IPS DF 4.7 (cell line): ENCODE data around the gene CD200R1L.

Experiments
- DNase-seq: peaks from one replicate; pipeline ENCODE4 v3.0.0-alpha.2; 2013; ENCODE audit warnings: low spot score; ENCODE audit errors: extremely low read depth

CD200R1L gene

DNA sequence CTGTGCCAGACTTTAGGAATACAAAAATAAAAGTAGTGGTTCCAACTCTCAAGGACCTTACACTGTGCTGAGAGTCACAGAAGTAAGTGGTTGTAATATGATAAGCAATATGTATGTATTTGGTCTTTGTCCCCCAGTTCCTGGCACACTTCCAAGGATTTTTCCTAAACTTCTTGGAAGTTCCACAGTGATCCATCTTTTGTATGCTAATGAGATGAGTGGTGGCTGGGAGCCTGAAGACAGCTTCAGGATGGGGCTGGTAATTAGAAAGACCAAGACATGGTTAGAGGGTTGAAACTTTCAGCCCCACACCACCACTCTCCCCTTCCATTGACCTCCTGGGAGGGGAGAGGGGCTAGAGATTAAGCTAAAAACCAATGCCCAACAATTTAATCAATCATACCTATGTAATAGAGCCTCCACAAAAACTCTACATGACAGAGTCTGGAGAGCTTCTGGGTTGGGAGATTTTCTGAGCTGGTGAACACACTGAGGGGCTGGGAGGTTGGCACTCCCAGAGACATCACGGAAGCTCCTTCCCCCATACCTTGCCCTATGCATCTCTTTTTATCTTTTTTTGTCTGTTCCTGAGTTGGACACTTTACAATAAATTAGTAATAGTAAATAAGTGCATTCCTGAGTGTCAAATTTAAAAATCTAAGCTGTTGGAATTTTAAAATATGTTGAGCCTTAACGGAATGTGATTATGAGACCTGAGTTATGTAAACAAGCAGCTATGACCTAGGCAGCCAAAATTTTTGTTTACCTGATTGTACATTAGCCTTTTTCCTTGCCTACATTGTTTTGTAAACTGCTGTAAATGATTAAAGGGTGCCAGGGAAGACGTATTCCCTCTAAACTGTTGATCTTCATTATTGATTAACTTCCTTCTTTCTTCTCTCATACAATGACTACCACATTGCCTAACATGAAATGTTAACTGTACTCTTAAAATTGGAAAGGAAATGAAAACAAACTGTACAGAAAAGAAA lies 24.3 kb downstream of the CD200R1L start:
- no peak for DNase-seq

DNA sequence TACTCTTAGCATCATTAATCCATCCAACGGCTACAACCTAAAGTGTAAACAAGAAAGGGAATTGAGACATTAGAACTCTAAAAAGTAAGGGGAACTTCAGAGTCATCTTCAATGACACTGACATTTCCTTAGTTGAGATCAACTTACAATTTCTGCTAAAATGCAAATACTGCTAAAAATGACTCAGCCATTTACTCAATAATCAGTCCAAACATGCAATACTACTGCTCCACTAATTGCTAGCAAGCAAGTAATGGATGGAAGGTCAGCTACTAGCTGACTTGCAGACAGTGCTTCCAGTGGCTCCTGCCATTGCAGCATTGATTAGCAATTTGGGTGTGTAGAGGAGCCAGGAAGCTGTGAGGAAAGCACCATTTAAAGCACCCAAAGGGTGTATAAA lies 28.4 kb downstream of the CD200R1L start:
- DNase-seq, result no peak

DNA sequence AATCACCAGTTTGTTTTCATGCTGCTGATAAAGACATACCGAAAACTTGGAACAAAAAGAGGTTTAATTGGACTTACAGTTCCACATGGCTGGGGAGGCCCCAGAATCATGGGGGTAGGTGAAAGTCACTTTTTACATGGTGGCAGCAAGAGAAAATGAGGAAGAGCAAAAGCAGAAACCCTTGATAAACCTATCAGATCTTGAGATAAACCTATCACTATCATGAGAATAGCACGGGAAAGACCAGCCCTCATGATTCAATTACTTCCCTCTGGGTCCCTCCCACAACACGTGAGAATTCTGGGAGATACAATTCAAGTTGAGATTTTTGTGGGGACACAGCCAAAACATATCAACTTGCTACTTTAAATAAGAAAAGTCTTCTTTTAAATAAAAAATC lies 28.9 kb downstream of the CD200R1L start:
- DNase-seq, result no peak

DNA sequence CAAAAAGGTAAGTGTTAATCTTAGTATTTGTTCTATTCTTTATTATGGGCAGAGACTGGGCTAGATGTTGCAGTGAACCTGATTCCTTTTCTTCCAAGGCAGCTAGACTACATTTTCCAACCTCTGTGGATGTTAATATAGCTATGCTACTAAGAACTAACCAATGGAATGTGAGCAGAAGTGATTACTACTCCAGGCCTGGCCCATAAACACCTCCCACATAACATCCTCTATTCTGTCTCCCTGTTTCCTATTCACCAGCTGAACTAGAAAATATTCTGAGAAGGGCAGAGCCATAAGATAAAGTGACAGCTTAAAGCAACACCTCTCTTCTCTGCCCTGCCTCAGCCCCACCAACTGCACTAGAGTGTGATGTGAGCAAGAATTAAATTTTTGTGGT lies 29.4 kb downstream of the CD200R1L start:
- no peak for DNase-seq

DNA sequence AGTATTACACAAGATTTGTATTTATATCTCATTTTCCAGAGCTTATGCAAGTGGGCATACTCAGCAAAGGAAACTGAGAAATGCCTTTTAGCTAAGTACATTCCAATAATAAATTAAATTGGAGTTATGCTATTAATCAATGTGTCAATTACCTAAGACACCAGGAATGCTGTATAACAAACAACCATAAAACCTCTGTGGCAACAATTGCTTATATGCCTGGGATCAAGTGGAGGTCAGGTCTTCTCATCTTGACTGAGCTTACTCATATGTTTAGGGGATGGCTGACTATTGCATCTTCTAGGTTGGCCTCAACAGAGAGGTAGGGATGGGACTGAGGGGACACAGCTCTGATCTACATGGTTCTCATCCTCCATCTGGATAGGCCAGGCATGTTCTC lies 30.7 kb downstream of the CD200R1L start:
- no peak for DNase-seq

DNA sequence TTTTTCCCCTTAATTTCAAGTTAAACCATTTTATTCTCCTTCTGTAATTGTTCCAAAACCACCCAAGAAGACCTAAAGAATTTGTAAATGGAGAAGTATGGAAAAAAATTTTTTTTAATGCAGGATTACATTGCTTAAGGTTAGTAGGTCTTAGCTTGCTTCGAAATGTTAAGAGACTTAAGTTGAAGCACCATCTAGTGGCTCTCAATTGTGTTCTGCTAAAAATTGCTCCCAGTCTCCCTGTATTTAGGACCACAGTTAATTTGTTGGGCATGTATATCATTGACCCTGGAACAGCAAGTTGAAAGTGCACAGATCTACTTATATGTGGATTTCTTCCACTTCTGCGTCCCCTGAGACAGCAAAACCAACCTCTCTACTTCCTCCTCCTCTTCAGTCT lies 32.4 kb downstream of the CD200R1L start:
- DNase-seq, result no peak

DNA sequence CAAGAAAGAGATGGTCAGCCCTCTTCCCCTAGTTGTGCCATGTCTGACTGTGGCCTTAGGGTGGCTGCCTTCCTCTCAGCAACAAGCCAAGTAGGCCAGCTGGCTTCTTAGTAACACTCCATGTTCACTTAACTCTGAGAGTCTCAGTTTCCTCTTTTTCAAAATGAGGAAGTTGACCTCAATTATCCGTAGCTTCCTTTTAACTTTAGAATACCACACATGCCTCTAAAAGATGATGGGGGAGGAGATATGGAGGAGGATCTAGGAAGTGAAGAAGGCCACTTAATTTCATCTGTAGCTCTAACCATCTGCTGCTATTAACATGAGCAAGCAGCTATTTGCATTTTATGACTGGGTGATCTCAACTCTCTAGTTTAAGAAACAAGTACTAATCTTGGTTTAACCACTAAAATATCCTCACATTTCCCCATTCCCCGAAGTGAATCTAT lies 32.9 kb downstream of the CD200R1L start:
- no peak for DNase-seq

DNA sequence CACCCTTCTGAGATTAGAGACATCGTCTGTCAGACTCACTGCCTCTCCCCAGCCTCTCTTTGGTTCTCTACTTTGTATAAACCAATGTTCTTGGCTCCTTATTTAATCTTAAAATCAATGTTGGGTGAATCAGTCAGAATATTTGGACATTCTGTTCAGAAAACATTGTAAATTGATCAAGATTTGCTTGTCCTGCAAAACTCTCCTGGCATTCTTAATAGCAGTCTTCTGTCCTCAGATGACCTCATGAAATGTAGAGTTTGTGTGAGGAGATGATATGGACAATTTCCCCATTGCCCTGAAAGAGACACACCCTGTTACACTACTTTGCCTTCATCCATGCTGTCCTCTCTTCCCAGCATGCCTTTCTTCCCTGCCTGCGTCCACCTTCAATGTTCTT lies 33.6 kb downstream of the CD200R1L start:
- no peak for DNase-seq

DNA sequence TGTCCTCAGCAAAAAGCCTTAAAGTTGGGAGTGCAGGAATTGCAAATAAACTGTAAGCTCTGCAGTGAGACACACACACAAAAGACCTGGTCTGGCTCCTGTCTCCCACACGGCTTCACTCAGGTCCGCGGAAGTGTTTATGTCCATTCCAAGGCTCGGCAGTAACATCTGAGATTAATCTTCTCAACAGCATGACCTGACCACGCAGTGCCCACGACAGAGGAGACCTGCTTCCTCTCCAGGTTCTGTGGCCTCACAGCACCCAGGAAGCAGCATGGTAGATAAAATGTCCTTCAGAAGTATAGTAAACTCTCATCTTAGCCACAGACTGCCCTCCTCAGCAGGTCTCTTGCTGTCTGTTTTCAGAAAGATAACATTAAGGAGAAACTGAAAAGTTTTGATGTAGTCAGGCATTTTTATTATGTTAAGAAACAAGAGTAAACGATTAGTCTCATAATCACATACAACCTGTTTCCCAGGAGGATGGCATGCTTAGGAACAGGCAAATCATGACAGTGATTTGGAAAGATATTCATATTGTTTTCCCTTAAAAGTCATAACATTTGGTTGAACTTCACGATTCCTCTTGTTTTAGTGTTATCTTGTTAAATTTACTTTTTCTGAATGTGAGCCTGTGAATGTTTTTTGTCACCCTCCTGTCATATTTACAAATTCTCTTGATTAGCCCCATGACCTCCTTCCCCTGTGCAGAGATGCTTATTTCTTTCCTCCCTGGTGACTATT lies 34.6 kb downstream of the CD200R1L start:
- DNase-seq, result no peak

DNA sequence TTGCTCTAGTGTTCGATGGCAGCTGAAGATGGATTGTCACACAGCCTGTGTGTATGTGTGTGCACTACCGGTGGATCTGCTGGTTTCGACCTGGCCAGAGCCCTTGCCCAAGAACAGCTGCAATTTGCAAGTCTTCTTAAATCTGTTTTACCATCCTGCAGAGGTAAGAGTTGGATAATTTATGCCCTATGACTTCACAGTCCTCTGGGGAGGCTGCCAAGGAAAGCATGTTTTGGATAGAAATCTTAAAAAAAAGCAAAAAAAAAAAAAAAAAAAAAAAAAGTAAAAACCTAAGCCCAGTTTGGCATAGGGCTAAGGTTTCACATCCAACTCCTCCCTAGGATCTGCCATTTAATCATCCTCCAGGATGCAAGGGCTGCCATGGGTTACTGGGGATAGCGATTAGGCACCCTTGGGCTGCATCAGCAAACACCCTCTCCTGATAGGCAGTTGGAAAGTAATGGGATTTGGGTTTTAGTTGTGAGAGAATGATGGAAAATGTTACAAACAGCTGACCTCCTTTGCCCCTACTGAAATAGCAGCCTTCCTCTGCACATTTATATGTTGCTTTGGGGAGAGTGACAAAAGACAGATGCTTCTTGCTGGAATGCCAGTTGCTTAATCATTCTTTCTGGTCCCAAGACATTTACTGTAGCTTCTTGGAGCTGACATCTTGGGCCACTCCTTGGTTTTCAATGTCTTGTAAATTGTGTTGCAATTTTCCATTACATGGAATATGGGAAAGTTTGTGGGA lies 35.4 kb downstream of the CD200R1L start:
- no peak for DNase-seq

DNA sequence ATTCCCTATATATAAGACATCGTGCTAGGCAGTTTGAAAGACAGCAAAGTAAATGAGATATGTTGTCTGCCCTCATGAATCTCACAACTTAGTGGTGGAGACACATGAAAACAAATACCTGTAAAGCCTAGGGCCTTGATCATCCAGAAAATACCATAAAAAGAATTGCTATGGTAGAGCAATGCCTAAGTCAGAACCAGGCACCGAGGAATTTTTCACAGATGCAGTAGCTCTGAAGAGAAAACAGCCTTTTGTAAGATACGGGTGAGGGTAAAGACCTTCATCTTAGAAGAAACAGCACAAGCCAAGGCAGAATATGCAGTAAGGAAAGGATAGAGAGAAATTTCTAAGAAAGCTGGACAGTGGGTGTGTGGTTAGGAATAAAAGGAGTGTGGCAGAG lies 36.1 kb downstream of the CD200R1L start:
- no peak for DNase-seq

DNA sequence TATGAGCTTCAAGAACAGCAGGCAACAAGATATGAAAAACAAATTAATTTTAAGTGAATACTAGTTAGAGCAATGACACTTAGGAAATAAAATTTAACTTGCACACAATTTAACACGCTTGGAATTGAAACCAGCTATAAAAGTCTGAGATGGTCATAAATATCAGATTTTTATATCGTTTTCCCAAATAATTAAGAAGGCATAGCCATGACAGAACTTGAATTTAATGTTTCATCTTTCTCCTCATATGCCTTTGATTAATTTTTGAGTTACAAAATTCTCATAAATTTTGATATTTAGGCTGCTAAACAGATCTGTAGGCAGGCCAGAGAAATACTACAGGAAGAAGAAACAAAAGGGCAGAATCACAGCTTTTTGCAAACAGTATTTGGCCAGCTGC lies 38.5 kb downstream of the CD200R1L start:
- DNase-seq, result no peak

DNA sequence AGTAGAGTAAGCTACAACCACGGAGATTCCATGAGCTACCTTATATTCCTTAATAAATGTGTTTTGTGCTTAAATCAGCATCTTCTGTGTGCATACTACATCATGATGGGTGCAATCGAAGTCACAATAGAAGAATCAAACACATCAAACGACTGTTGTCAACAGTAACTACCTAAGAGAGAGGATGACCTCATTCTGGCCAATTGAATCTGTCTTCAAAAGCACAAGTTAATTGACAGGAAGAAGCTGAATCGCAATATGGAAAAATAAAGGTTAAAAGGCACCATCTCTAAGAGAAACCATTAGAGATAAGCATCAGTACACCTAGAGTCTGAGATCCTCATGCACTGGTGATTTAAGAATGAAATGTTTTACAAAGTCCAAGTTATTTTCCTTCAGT lies 39.0 kb downstream of the CD200R1L start:
- DNase-seq, result no peak

DNA sequence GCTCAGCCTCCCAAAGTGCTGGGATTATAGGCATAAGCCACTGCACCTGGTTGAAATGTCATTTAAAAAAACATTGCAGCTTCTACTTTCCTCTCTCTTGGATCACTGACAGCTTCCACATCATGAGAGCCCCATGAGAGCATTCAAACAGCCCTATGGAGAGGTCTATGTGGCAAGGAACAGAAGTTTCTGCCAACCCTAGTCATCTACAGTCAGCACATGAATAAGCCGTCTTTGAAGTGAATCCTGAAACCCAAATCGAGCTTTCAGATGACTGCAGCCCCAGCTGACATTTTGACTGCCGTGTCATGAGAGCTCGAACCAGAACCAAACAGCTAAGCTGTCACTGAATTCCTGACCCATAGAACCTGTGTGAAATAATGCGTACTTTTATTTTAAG lies 39.8 kb downstream of the CD200R1L start:
- no peak for DNase-seq

DNA sequence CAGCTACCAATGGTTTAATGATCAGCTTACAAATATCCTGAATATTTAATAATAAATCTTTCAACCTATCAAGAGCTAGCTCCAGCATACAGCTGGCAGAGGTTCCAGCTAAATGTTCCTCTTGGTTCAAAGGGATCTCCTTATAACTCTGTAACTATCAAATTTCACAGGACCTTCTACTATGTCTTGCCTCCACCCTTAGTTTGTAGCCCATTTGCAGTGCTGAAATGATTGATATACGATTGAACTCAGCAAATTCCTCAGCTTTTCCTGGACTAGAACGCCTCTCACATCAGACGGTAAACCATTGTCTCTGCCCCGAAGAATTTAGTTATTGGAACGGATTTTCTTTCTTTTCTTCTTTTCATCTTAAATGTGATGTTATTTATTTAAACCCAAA lies 41.5 kb downstream of the CD200R1L start:
- DNase-seq, result no peak

DNA sequence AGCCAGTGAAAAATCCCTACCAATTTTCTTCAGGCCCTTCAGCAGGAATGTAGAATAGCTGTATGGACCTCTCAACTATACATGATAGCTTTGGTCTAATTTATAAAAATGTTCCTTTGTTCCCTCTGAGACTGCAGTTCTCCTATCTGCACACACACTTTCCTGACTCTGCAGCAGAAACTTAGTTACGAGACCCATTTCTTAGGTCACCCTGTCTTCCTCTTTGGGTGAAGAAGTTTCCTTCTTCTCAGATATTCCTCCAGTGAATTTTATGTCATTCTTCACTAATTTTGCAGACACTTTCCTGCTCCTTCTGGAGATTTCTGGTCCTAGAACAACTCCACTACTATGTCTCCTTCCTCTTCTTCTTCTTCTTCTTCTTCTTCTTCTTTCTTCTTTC lies 42.6 kb downstream of the CD200R1L start:
- no peak for DNase-seq

DNA sequence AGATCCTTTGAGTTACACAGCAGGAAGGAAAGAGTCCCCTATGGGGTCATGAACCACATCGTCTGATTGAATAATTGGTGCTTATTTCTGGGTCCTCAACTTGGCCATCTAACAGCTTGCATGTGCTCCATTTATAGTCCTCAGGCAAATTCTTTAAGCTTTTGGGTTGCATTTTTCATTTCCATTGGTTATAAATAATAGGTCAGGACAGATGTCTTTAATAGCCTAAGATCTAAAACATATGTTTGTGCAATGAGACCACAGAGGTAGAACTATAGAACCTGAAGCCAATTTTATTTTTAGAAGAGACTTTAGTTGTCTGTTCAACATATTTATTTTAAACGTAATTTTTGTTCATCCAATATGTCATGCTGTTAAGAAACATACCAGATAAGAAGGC lies 43.2 kb downstream of the CD200R1L start:
- DNase-seq, result no peak

DNA sequence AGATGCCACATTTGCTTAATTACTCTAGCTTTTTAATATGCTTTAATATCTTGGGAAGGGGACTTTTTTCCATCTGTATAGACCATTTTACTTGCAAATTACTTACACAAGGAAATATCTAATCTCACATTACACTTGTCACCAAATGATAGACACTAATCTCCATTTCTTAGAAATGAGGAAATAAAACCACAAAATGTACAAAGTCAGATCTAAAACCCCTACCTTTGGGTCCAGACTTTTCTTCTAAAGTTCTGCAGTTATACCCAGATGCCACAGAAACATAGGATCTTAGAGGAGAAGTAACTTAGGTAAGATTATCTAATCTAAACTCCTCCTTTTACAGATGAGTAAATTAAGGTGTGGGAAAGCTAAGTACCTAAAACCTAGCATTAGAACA lies 44.3 kb downstream of the CD200R1L start:
- no peak for DNase-seq

DNA sequence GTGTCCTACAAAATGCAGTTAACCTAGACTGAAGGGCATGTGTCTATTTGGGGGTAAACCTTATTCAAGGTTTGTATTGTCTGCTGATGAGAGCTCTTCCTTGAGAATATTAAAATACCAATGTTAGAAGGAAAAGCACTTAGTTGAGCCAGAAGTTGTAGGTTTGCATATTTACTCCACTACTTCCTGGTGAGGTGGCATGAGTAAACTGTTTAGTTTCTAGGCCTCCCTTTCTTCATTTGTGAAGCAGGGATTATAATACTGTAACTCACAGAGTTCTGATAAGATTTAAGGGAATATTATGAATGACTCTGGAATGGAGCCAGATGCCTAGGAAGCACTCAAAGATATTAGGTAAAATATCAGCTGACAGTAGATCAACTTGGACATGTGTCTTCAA lies 46.7 kb downstream of the CD200R1L start:
- DNase-seq, result no peak

DNA sequence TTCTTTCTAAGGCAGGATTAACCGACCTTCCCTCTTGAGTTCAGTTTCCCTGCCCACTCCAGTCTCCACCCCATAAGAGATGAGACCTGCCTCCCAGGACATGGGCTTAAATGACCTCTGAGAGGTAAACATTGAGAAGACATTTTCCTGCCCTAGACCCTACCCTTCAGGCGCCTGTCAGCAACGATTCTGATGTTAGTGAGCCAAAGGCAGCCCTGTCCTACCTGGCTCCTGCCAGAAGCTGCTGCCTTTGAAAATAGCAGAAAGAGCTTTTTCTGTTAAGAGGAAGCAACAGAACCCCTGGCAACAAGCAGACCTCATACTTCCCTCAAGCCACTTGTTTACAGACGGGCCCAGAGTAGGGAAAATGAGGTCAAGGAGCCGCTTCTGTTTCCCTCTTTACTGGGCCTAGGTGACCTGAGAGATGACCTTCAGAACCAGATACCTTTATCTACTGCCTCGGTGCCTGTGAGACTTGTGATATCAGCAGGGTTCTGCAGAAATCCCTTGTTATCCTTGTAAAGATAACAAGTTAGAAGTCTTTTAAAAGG lies 52.0 kb downstream of the CD200R1L start:
- DNase-seq, result no peak

DNA sequence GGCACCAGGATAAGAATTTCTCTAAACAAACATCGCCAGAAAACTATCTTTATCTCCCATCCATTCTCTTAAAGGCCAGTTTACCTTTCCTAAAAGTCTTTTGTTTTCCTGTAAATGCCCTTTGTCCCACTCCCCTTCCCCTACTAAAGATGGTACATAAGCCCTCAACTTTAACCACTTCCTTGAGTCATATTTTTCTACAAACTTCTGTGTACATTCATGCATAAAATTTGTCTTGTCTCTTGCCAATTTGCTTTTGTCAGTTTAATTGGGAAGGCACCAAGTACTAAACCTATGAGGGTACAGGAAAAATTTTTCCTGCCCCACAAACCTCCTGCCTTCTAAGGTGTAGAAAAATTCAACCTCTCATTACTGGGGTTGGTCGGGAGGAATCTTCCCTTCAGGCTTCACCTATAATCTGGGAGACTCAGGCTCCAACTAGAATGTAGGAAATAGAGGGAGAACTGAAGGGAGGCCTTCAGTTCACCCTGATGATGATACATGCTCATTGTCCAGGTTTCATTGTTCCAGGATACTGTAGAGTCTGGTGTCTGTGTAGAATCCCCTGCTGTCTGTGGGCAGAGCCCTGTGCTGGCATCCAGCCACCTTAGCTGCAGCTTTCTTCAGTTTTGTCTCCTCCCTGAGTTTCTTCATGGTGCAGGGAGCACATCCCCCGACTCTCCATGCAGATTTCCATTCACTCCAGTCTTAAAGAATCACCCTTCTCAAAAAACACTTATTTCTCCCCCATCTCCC lies 53.2 kb downstream of the CD200R1L start:
- no peak for DNase-seq
